Colonic mucosa (tissue), 4 donors: Measurements from ENCODE around the gene GLTP. TPM values are rescaled to one million over a fixed set of nuclear protein-coding genes. Genes with fewer than 3 reads are reported as not detected.

Experiments
- DNase-seq: peaks from one replicate; pipeline ENCODE4 v3.0.0-alpha.2; 2020
- H3K27ac ChIP-seq: fragments of 200-600 bp; one replicate; pipeline ENCODE4 v1.8.0; 2021
- H3K27me3 ChIP-seq: fragments of 200-600 bp; one replicate; pipeline ENCODE4 v1.8.0; 2021
- H3K36me3 ChIP-seq: fragments of 200-600 bp; one replicate; pipeline ENCODE4 v1.8.0; 2021
- H3K4me1 ChIP-seq: fragments of 200-600 bp; one replicate; pipeline ENCODE4 v1.8.0; 2021; ENCODE audit warnings: mild to moderate bottlenecking
- H3K4me3 ChIP-seq: fragments of 200-600 bp; one replicate; pipeline ENCODE4 v1.8.0; 2021
- H3K9ac ChIP-seq, 2 donors: one replicate each; pipeline ENCODE4 v1.7.0; 2013; ENCODE audit warnings: control low read depth in 2 of 2, low read depth in 2 of 2, low read length in 2 of 2
- H3K9me3 ChIP-seq: fragments of 200-600 bp; one replicate; pipeline ENCODE4 v1.8.0; 2021
- intact Hi-C: fragments of 100-400 bp; cut with DNase I; formaldehyde crosslinking; loops from one replicate; pipeline ENCODE4 v1.14.1; 2022
- total RNA-seq, 2 donors: library from RNA; stranded (reverse); fragmentation: NEBNext Ultra II Directional in 1 of 2; extraction: Animal tissue kit (Norgen Biotek cat#: 25700) in 1 of 2; gene quantifications; one replicate each; pipeline ENCODE4 v1.2.1, GENCODE V29; 2021
- TF ChIP-seq, protein P1 (sequence below): fragments of 200-600 bp; IDR thresholded peaks from one replicate; pipeline ENCODE4 v1.8.0; 2022; ENCODE audit warnings: antibody characterized with exemption, mild to moderate bottlenecking
- donor health status: healthy.
- donor health status: DM: no; HTN: no; CAD: no.
- donor health status: DM: no; HTN: no; CAD: no.

Gene GLTP
- total RNA-seq, 2 donors from 2014 or later, result 72.0 to 76.3 TPM

DNA sequence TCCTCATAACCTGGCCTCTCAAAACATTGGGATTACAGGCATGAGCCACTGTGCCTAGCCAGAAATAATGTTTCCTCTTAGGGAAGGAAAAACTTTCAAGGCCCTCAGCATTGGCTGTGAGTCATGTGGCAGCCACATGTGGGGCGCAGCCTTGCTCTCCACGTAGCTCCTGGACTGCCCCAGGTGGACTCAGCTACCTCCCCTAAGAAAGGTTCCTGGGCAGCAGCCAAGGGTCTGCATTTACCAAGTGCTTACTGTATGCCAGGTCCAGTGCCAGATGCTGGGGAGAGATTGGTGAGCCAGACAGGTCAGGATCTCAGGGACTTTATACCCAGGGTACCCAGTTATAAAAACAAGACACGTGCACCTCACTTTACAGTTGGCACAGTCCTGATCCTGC, 43.4 kb downstream of the GLTP start:
- H3K27me3 ChIP-seq, result peaks cover 7% of the 10 kb centered on the region
- no peak for DNase-seq
- H3K4me3 ChIP-seq, result no peak overlapping the region
- H3K9ac ChIP-seq, result no peak overlapping the region
- no peaks in the 10 kb centered on the region for H3K9me3 ChIP-seq
- TF ChIP-seq, protein P1, sequence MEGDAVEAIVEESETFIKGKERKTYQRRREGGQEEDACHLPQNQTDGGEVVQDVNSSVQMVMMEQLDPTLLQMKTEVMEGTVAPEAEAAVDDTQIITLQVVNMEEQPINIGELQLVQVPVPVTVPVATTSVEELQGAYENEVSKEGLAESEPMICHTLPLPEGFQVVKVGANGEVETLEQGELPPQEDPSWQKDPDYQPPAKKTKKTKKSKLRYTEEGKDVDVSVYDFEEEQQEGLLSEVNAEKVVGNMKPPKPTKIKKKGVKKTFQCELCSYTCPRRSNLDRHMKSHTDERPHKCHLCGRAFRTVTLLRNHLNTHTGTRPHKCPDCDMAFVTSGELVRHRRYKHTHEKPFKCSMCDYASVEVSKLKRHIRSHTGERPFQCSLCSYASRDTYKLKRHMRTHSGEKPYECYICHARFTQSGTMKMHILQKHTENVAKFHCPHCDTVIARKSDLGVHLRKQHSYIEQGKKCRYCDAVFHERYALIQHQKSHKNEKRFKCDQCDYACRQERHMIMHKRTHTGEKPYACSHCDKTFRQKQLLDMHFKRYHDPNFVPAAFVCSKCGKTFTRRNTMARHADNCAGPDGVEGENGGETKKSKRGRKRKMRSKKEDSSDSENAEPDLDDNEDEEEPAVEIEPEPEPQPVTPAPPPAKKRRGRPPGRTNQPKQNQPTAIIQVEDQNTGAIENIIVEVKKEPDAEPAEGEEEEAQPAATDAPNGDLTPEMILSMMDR, result no peak
- no peak overlapping the region for H3K27ac ChIP-seq
- H3K4me1 ChIP-seq, result no peaks in the 10 kb centered on the region
- intact Hi-C loops, result no loop called here
- no peaks in the 10 kb centered on the region for H3K36me3 ChIP-seq

DNA sequence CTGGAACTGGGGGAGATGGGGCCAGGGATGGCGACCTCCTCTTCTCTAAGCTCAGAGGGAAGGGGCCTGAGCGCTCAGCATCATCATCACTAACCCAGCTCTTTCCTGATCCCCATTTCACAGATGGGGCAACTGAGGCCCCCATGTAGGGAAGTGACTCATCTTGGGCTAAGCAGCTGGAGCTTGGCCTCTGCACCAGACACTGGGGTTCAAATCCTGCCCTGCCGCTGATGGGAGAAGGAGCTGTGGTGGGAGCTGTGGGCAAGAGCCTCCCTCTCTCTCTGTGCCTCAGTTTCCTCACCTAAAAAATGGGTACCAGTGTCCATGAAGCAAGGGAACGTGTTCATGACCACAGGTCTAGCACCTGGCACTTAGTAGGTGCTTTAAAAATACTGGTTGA, 44.5 kb downstream of the GLTP start:
- TF ChIP-seq, protein P1, result no peak
- Histone ChIP-seq H3K27me3 (peaks cover 7% of the 10 kb centered on the region), H3K27ac (no peak overlapping the region), H3K4me3 (no peak overlapping the region), H3K9me3 (no peaks in the 10 kb centered on the region), H3K4me1 (no peaks in the 10 kb centered on the region), H3K9ac (no peak overlapping the region), H3K36me3 (no peaks in the 10 kb centered on the region)
- intact Hi-C loops, result no loop called here
- DNase-seq, result no peak

DNA sequence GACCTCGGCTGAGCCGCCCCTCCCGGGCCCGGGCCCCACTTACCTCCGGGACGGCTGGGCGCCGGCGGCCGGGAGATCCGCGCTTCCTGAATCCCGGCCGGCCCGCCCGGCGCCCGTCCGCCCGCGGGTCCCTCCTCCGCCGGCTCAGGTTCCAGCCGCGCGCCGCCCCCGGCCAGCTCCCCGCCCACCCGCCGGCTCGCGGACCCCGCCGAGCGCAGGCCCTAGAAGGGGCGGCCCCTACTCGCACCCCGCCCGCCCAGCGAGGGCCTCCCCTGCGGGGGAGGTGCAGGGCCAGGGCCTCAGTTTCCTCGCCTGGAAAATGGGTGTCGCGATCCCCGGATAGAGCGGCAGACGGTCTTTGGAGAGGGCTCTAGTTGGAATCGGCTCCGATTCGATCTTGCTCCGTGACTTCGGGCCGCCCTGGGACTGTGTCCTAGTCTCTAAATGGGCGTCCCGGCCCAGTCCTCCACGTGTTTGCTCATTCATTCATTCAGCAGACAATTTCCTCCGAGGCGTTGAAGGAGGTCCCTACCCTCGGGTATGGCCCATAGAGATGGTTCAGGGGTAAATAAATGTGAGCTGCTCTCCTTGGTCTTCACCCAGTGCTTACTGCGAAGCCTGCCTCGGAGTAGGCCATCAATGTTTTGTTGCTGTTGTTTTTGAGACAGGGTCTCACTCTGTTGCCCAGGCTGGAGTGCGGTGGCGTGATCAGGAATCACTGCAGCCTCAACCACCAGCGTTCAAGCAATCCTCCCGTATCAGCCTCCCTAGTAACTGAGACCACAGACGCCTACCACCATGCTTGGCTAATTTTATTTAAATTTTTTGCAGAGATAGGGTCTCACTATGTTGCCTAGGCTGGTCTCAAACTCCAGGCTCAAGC, 46.8 kb downstream of the GLTP start, which contains the start of gene TRPV4:
TRPV4 (minus strand) TSS at position 92 of the 883 bp plus-strand sequence. CDS start 18,602 bp downstream, outside the sequence.
- intact Hi-C loops, result no loop called here
- H3K9ac ChIP-seq, result peak within 1 kb of the TSS; percentile 46 to 50
- H3K4me3 ChIP-seq, result peak within 1 kb of the TSS; percentile 26

DNA sequence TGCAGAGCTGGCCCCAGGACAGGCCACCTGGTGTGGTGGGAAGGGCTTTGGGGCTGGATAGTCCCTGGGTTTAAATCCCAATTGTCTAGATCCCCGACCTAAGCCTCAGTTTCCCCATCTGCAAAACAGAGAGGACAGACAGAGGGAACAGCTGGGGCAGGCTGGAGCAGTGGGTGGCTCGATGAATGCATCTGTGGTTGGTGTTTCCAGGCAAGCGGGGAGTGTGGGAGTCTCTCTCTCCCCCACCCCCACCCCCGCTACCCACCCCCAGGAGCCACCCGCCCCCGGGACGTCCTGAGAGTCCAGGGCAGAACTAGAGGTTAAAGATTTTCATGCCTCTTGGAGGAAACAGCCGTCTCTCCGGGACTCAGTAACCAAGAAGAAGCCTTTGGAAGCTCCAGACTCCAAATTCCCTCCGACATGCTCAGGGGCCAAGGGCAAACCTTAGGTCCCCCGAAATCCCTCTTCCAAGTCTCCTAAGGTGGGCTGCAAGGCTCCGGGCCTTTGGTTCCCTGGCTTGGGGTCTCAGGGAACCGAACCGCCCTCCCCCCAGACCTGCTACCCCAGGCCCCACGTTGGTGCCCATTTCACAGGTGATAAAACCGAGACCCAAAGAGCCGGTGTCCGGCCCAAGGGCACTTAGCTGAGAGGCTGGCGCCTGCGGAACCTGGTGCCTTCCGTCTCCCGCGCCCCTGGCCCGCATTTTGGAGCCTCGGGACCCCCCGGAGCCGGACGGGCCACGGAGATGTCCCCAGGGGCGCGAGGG, 47.6 kb downstream of the GLTP start:
- Histone ChIP-seq H3K9ac (peak overlapping the region; percentile 46 to 50), H3K27ac (no peak overlapping the region), H3K9me3 (no peaks in the 10 kb centered on the region), H3K4me3 (peak overlapping the region; percentile 26), H3K36me3 (no peaks in the 10 kb centered on the region), H3K4me1 (no peaks in the 10 kb centered on the region), H3K27me3 (peaks cover 7% of the 10 kb centered on the region)
- intact Hi-C loops, result no loop called here
- DNase-seq, result no peak
- TF ChIP-seq, protein P1, result no peak

More for the DNA sequence above, 46.8 kb downstream of the GLTP start, which contains the start of gene TRPV4:
- Histone ChIP-seq H3K4me1 (no peaks in the 10 kb centered on the region), H3K36me3 (no peaks in the 10 kb centered on the region), H3K27me3 (peaks cover 7% of the 10 kb centered on the region), H3K9me3 (no peaks in the 10 kb centered on the region), H3K27ac (no peak within 1 kb of the TSS)
- no peak for DNase-seq
- TF ChIP-seq, protein P1, result no peak

DNA sequence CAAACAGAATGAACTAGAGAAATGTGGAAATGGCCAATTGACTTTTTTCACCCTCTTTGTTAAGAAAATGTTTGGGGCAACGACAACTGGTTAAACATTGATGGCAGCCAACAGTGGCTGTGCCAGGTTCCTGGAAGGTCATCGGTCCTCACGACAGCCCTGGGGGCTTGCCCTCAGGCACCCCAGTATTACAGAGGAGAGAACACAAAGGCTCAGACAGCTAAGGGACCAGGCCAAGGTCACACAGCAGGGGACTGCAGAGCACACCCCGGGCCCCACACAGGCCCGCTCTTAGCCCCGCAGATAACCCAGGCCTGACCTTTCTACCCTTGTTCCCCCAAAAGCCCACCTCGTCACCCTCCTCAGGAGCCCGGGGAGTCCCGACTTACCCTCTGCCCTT, 48.4 kb downstream of the GLTP start:
- intact Hi-C loops, result no loop called here
- no peak overlapping the region for H3K9ac ChIP-seq
- H3K36me3 ChIP-seq, result no peaks in the 10 kb centered on the region
- no peaks in the 10 kb centered on the region for H3K9me3 ChIP-seq
- H3K27ac ChIP-seq, result no peak overlapping the region
- DNase-seq, result no peak
- H3K27me3 ChIP-seq, result peaks cover 7% of the 10 kb centered on the region
- TF ChIP-seq, protein P1, result no peak
- no peaks in the 10 kb centered on the region for H3K4me1 ChIP-seq
- no peak overlapping the region for H3K4me3 ChIP-seq
